ENCODE data around the gene NBPF9.
"Not testable (repeated sequence)": the region's sequence is repeated elsewhere in the genome, so short reads cannot be mapped to it uniquely, and the experiment has no call there.

Gene NBPF9

GRCh38 chr1:149009761-149010160 lies 93.6 kb downstream of the NBPF9 start:
- not testable (repeated sequence) for DNase-seq

GRCh38 chr1:149008769-149009168 lies 94.6 kb downstream of the NBPF9 start:
- not testable (repeated sequence) for DNase-seq

GRCh38 chr1:149008326-149008725 lies 95.0 kb downstream of the NBPF9 start:
- not testable (repeated sequence) for DNase-seq
